HG03097 (cell line): ENCODE results near the gene WTIP.

Source experiments
- ATAC-seq: cut with Tn5 transposase; IDR thresholded peaks from one replicate; pipeline ENCODE4 v1.9.1; 2021; ENCODE audit not compliant: unreplicated experiment, low FRiP score

WTIP gene

DNA sequence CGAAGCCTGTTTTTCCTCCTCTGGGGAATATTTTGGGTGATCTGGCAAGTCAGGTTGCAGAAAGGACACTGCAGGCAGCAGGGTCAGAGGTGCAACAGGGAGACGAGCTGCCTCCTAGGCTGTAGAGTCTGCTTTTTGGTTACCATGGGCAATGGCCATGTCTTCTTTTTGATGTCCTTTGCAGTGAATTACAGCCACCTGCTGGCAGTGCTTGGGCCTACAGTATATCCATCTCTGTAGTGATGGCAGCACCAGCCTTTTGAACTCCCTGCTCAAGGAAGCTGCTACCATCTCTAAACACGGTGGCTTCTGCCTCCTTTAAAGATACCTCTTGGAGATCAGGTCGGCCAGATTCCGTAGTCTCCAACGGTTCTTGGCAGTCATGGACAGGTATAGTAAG lies 73.9 kb downstream of the WTIP start:
- ATAC-seq, result no peak

DNA sequence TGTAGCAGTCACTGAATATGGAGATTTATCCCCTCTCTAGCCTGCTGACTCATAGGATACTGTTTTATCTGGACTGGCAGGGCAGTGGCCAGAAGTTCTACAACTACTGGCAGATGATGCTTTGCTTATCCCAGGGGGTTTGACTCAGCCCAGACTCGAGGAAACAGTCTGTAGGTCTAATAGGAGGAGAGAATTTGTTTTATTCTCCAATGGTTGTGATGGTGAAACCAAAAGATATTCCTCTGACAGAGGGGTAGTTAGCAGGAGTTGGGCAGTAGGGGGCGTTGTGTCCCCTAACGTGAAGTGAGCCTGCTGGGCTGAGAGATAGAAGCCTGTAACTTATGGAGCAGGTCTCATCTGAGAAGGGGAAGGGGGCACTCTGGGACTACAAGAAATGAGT lies 74.9 kb downstream of the WTIP start:
- ATAC-seq, result no peak

DNA sequence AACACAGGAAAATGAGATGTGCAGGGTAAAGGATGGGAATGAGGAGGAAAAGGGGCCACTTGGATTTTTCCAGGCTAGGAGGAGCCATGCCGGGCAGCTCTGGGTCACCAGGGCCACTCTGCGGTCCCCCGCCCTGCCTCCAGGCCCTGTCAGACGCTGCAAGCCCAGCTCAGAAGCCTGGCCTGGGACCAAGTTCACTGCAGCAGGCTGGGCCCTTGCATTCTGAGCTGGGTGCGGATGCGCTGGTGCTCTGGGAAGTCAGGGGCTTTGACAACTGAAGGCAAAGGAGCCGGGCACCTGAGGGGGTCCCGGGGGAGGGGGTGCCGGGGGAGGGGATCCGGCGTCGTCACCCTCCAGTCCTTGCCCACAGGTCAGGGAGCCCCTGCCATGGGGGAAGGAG lies 77.5 kb downstream of the WTIP start:
- ATAC-seq, result no peak

DNA sequence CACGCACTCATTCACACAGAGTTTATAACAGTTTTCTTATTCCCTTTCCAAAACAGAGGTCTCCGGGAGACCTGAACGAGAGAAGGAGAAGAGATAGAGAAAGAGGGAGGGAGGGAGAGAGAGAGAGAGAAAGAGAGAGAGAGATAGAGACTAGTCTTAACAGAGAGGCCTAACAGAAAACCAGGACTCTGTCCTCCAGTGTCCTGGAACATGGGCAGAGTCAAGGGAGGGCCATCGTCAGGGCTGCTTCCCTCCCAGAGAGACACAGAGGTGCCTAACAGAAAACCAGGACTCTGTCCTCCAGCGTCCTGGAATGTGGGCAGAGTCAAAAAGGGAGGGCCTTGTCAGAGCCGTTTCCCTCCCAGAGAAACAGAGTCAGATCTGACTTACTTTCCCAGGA lies 78.7 kb downstream of the WTIP start:
- no peak for ATAC-seq
